ENCODE results near the gene GEN1.
A peak's percentile ranks its signal among the peaks of the same experiment; 100 is the strongest.

The GEN1 gene

GRCh38 chr2:17795309-17795708 is 41.4 kb downstream of the GEN1 start:
- TF ChIP-seq, protein P1, sequence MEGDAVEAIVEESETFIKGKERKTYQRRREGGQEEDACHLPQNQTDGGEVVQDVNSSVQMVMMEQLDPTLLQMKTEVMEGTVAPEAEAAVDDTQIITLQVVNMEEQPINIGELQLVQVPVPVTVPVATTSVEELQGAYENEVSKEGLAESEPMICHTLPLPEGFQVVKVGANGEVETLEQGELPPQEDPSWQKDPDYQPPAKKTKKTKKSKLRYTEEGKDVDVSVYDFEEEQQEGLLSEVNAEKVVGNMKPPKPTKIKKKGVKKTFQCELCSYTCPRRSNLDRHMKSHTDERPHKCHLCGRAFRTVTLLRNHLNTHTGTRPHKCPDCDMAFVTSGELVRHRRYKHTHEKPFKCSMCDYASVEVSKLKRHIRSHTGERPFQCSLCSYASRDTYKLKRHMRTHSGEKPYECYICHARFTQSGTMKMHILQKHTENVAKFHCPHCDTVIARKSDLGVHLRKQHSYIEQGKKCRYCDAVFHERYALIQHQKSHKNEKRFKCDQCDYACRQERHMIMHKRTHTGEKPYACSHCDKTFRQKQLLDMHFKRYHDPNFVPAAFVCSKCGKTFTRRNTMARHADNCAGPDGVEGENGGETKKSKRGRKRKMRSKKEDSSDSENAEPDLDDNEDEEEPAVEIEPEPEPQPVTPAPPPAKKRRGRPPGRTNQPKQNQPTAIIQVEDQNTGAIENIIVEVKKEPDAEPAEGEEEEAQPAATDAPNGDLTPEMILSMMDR (IDR thresholded peaks at IDR 0.05; ENCODE audit: extremely low read depth, missing control alignments), result no peak
- DNase-seq (ENCODE audit: low spot score), result no peak

DNA sequence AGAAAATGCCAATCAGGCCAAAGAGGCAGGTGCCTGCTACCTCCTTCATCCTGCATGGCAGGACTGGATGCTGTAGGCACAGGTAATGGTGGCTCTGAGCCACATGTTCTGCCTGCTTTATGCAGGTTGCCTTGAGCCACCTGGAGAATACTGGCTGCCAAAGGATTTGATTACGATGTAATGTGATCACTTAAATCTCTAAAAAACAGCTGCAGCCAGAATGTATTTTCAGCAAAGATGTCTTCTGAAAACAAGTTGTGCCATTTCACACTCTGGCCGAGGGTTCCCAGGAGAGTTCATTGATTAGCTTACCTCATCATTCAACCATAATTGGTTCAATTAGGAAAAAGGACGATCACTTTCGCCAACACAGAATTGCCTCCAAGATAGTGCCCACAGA is 44.4 kb downstream of the GEN1 start:
- TF ChIP-seq, protein P1 (IDR thresholded peaks at IDR 0.05; ENCODE audit: extremely low read depth, missing control alignments), result no peak
- no peak for DNase-seq (ENCODE audit: low spot score)

DNA sequence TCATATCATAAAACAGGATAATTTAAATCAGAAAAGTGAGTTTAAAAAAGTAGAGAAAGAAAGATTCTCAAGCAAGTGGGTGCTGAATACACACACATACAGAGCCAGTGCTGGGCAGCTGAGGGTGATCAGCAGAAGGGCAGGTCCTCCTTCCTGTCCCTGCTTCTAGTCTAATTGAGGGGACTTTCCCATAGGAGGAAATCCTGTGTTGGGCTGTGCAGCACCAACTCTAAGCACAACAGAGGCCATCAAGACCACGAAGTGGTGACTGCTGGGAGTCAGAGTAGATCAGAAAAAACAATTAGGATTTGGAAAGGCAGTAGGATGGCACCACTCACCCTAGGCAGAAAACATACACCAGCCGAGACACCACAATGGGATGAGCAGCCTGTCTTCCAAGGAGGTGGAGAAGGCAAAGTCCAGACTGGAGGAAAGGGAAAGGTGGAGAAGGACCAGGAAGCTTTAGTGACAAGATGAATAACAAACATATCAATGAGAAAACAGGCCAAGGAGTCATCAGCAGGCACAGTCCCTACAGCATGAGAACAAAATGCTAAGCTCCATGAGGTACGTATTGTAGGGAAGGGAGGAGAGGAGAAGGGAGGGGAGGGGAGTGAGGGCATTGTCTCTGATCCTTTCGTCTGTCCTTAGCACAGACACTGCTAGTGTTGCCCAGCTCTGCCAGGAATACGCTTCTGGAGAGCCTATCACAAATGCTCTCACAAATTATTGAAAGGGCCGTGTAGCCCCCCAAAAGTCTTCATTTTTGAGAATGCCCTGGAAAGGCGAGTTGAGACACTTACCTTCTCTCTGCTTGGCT is 45.6 kb downstream of the GEN1 start:
- no peak for DNase-seq (ENCODE audit: low spot score)
- TF ChIP-seq, protein P1 (IDR thresholded peaks at IDR 0.05; ENCODE audit: extremely low read depth, missing control alignments), result no peak

DNA sequence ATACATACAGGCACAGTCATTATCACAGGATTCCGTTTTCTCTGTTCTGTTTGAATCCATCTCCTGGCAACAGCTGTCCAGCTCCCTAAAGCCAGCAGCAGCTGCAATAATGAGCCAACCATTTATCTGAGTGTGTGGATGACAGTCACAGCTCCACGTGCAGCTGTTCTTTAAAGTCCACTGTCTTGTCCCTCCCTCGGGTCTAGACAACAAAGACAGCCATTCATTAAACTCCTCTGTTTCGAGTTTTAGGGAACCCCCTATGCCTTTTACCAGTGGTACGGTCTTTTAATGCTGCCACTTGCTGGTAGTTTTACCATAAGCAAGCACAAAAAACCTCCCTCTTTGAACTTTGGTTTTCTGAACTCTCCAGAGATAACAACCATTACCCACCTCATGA is 46.3 kb downstream of the GEN1 start:
- DNase-seq (ENCODE audit: low spot score), result no peak
- TF ChIP-seq, protein P1 (IDR thresholded peaks at IDR 0.05; ENCODE audit: extremely low read depth, missing control alignments), result no peak

GRCh38 chr2:17800693-17801458 is 46.9 kb downstream of the GEN1 start:
- TF ChIP-seq, protein P1 (IDR thresholded peaks at IDR 0.05; ENCODE audit: extremely low read depth, missing control alignments), result no peak
- DNase-seq (ENCODE audit: low spot score), result no peak

GRCh38 chr2:17803497-17803896 is 49.6 kb downstream of the GEN1 start:
- no peak for DNase-seq (ENCODE audit: low spot score)
- TF ChIP-seq, protein P1 (IDR thresholded peaks at IDR 0.05; ENCODE audit: extremely low read depth, missing control alignments), result no peak

DNA sequence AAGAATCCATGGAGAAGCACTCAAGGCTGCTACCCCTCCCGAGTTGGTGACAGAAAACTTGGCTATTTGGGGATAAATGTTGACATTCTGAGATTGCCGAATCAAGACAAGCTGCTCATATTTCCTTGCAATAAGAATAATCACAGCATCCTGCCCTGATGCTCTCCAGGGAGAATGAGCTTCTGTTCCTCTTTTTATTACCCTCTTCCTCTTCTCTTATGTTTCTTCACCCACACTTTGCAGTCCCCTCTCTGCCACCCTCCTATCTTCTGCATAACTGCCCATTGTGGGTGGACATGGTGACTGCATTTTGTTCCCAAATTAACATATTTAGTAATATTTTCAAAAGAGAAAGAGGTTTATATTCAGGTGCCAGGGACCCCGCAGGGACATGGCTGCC is 50.4 kb downstream of the GEN1 start:
- peak; percentile 31 for DNase-seq (ENCODE audit: low spot score)
- TF ChIP-seq, protein P1 (IDR thresholded peaks at IDR 0.05; ENCODE audit: extremely low read depth, missing control alignments), result no peak
